NB4 (cell line): ENCODE data around the gene ADARB2.

Experiments used
- DNase-seq: peaks from one replicate; pipeline ENCODE4 v3.0.0; 2010; ENCODE audit warnings: low read depth
- H3K4me3 ChIP-seq: one replicate; pipeline ENCODE4 v1.5.1; 2011; ENCODE audit warnings: mild to moderate bottlenecking, low read depth, low read length, moderate library complexity
- CTCF ChIP-seq: IDR thresholded peaks from one replicate; pipeline ENCODE4 v1.5.1; 2012; ENCODE audit warnings: low read depth, low read length
- MAX ChIP-seq: IDR thresholded peaks from 2 replicates; pipeline ENCODE4 v1.6.1; 2011; ENCODE audit warnings: low read depth, low read length
- MYC ChIP-seq: IDR thresholded peaks from 2 replicates; pipeline ENCODE4 v1.6.1; 2011; ENCODE audit warnings: low read depth, low read length
- POLR2A ChIP-seq: IDR thresholded peaks from 2 replicates; pipeline ENCODE4 v1.6.1; 2011; ENCODE audit warnings: mild to moderate bottlenecking; ENCODE audit not compliant: insufficient read length; ENCODE audit errors: extremely low read depth

ADARB2 gene

GRCh38 chr10:1669433-1669832 is 67.9 kb downstream of the ADARB2 start:
- no peak for TF ChIP-seq POLR2A
- no peak for TF ChIP-seq MYC
- no peak for TF ChIP-seq CTCF
- TF ChIP-seq MAX, result no peak
- DNase-seq, result no peak

GRCh38 chr10:1668399-1668798 is 68.9 kb downstream of the ADARB2 start:
- no peak for TF ChIP-seq MYC
- no peak for TF ChIP-seq POLR2A
- no peak for TF ChIP-seq MAX
- TF ChIP-seq CTCF, result no peak
- H3K4me3 ChIP-seq, result no peak overlapping the region
- DNase-seq, result no peak

More at GRCh38 chr10:1669433-1669832, 67.9 kb downstream of the ADARB2 start:
- no peak overlapping the region for H3K4me3 ChIP-seq

GRCh38 chr10:1667392-1667791 is 69.9 kb downstream of the ADARB2 start:
- DNase-seq, result no peak
- H3K4me3 ChIP-seq, result no peak overlapping the region
- TF ChIP-seq CTCF, result no peak
- no peak for TF ChIP-seq POLR2A
- no peak for TF ChIP-seq MAX
- no peak for TF ChIP-seq MYC

GRCh38 chr10:1666147-1666546 is 71.2 kb downstream of the ADARB2 start:
- DNase-seq, result no peak
- no peak overlapping the region for H3K4me3 ChIP-seq
- TF ChIP-seq POLR2A (no peak), CTCF (no peak), MAX (no peak), MYC (no peak)

GRCh38 chr10:1665681-1666080 is 71.6 kb downstream of the ADARB2 start:
- DNase-seq, result no peak
- H3K4me3 ChIP-seq, result no peak overlapping the region
- TF ChIP-seq MYC, result no peak
- TF ChIP-seq POLR2A, result no peak

- DNase-seq, result no peak
- TF ChIP-seq CTCF (no peak), MAX (no peak), POLR2A (no peak), MYC (no peak)
- no peak overlapping the region for H3K4me3 ChIP-seq
Measured at GRCh38 chr10:1665021-1665661, 72.2 kb downstream of the ADARB2 start.
